Neural progenitor cell (in vitro differentiated cells): Measurements from ENCODE around the gene TRRAP.

Source experiments
- EZH2 ChIP-seq: fragments of 200-600 bp; sonication (generic); IDR thresholded peaks from 2 replicates; pipeline ENCODE4 v1.6.1; 2017; ENCODE audit warnings: antibody characterized with exemption, mild to moderate bottlenecking, moderate library complexity
- TF ChIP-seq, protein P1 (sequence below): fragments of 200-600 bp; sonication (generic); IDR thresholded peaks from 2 replicates; pipeline ENCODE4 v1.5.1; 2017; ENCODE audit warnings: antibody characterized with exemption, mild to moderate bottlenecking

DNA sequence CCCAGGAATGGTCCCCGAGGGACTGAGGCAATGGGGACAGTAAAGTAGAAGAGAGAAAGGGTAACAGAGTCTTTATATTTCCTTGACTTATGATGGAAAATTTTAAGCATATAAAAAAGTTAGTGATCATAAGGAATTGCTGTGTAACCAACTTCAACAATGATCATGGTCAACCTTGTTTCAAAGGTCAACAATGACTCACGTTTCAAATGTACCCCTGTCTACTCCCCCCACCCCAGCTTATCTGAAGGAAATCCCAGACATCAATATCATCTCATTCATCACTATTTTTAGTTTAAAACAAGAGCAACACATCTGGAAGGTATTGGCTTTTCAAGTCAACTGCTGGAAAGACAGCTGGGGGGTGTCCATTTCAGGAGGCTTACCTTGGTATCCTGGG, 172.6 kb downstream of the TRRAP start:
- TF ChIP-seq, protein P1, sequence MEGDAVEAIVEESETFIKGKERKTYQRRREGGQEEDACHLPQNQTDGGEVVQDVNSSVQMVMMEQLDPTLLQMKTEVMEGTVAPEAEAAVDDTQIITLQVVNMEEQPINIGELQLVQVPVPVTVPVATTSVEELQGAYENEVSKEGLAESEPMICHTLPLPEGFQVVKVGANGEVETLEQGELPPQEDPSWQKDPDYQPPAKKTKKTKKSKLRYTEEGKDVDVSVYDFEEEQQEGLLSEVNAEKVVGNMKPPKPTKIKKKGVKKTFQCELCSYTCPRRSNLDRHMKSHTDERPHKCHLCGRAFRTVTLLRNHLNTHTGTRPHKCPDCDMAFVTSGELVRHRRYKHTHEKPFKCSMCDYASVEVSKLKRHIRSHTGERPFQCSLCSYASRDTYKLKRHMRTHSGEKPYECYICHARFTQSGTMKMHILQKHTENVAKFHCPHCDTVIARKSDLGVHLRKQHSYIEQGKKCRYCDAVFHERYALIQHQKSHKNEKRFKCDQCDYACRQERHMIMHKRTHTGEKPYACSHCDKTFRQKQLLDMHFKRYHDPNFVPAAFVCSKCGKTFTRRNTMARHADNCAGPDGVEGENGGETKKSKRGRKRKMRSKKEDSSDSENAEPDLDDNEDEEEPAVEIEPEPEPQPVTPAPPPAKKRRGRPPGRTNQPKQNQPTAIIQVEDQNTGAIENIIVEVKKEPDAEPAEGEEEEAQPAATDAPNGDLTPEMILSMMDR, result no peak
- no peak for TF ChIP-seq EZH2
